GM13976 (cell line): ENCODE data around the gene STING1.

Experiments used
- DNase-seq: peaks from one replicate; pipeline ENCODE4 v3.0.0; 2012; ENCODE audit warnings: low spot score
- CTCF ChIP-seq: IDR thresholded peaks from 2 replicates; pipeline ENCODE4 v1.5.1; 2012; ENCODE audit warnings: borderline replicate concordance, mild to moderate bottlenecking; ENCODE audit not compliant: insufficient read depth; ENCODE audit errors: extremely low read depth, missing control alignments, control extremely low read depth
- in situ Hi-C: fragments of 300-500 bp; cut with MboI; formaldehyde crosslinking; loops from one replicate; pipeline ENCODE4 v1.12.0; 2022; ENCODE audit warnings: low sequenced_read_pairs, mixed read lengths, inconsistent platforms; ENCODE audit not compliant: unreplicated experiment

The STING1 gene

DNA sequence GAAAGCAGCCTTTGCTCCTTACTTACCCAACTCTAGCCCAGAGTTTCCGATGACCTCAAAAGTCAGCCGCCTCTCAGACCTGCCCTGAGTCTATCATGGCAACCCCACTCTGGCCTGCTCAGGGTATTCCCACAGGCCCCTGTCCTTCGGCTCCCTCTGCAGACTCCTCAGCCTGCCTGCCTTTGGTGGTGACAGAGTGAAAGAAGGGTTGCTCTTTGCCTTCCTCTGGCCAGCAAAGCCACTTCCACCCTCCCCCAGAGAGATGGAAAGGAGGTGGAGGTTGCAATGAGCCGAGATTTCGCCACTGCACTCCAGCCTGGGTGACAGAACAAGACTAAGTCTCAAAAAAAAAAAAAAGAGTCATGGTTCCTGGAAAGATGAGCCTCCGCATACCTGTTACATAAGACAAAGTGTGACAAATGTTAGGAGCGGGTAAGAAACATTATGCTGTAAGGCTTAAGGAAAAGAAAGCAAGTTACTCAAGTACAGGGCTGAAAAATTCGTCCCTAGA, 14.1 kb downstream of the STING1 start:
- TF ChIP-seq CTCF: no peak
- in situ Hi-C loops: no loop called here
- DNase-seq: no peak

DNA sequence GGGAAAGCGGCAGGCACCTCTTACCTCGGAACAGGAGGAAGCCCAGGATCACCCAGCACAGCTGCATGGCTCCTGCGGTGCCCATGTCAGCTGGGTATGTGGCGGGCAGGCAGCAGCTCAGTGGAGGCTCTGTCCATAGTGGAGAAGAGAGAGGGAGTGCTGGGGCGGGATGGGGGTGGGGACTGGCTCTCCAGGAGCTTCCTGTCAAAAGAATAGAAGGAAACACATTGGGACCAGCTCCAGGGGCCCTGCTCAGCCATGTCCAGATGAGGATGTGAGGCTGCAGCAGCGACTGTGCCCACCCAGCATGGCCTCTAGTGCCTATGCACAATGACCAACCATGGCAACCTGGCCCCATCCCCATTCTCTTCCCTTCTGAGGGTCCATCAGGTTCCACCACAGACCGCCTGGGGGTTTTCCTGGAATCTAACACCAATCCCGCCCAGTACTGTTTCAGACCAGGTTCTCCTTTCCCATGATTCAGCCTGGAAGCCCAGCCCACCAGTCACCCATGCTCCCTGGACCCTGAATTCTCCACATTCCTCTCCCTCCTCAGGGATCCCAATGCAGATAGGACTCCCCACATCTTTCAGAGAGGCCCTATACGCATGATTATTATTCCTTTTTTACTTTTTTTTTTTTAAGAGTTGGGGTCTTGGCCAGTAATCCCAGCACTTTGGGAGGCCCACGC, 19.8 kb downstream of the STING1 start, which contains the start of gene ECSCR:
ECSCR (minus strand) TSS at position 158 of the 691 bp plus-strand sequence; CDS start at position 85, 73 bp downstream.
- no peak for DNase-seq
- in situ Hi-C loops: no loop called here
- TF ChIP-seq CTCF: no peak

- no peak for TF ChIP-seq CTCF
- DNase-seq: no peak
- in situ Hi-C loops: no loop called here
Measured at GRCh38 chr5:139461698-139462097, 20.9 kb downstream of the STING1 start.

DNA sequence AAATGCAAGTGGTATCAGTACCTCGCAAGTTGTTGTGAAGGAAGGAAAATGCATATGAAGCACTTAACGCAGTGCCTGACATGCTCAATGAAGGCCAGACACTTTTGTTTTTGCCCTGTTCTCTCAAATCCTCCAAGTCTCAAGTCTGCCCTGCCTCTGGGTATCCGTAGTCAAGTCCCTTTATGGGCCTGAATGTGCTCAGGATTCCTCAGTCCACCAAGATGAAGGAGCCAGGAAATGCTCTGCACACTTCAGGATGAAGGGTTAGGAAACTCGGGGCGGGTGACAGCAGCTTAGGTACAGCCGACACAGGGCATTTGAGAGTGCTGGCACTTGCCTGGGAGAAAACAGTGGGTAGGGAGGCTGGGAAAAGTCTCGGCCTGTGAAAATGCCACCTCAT, 21.4 kb downstream of the STING1 start:
- DNase-seq: no peak
- in situ Hi-C loops: no loop called here
- TF ChIP-seq CTCF: no peak

DNA sequence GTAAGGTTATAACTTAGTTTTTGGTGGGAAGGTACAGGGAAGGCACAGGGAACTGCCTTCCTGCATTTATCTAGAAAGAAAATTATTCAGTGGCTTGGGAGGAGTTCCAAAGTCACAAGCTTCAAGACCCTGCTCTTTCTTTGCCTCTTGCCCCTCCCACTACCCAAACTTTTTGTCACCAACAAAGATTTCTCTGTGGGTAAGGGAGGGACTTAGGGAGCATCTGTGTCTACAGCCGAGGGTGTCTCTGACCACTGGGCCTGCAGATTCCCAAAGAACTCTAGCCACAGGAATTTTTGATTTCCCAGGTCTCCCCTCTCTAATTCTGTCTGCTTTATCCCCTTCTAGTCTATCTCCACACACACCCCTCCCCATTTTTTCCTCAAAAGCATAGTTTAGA, 22.1 kb downstream of the STING1 start:
- no peak for DNase-seq
- in situ Hi-C loops: no loop called here
- no peak for TF ChIP-seq CTCF

- peak; percentile 68 for DNase-seq
- in situ Hi-C loops: no loop called here
Measured at GRCh38 chr5:139459451-139459934, 23.1 kb downstream of the STING1 start.

More at GRCh38 chr5:139459451-139459934, 23.1 kb downstream of the STING1 start:
- TF ChIP-seq CTCF: no peak
